T-helper 2 cell treated with Interferon-gamma antibody and Interleukin-4, amounts not matched to agents 5 μg/mL and 100 μg/mL, for 36 hours (primary cell): Measurements from ENCODE around the gene GHRH.

Source experiments
- DNase-seq: peaks from one replicate; pipeline ENCODE4 v3.0.0; 2021; ENCODE audit warnings: low spot score
- H3K27ac Mint-ChIP-seq: one replicate; pipeline ENCODE4 v1.8.0; 2021; ENCODE audit warnings: mild to moderate bottlenecking, mixed read lengths
- H3K27me3 Mint-ChIP-seq: one replicate; pipeline ENCODE4 v1.8.0; 2021; ENCODE audit warnings: low read depth, mixed read lengths
- H3K36me3 Mint-ChIP-seq: one replicate; pipeline ENCODE4 v1.8.0; 2021; ENCODE audit warnings: low read depth, mixed read lengths
- H3K4me1 Mint-ChIP-seq: one replicate; pipeline ENCODE4 v1.8.0; 2021; ENCODE audit warnings: low read depth, mixed read lengths
- H3K4me3 Mint-ChIP-seq: one replicate; pipeline ENCODE4 v1.8.0; 2022; ENCODE audit warnings: mild to moderate bottlenecking, moderate library complexity, mixed read lengths
- H3K9me3 Mint-ChIP-seq: one replicate; pipeline ENCODE4 v1.8.0; 2021; ENCODE audit warnings: mixed read lengths

GHRH gene

GRCh38 chr20:37262505-37262904 is 891 bp upstream of the GHRH start:
- H3K4me1 Mint-ChIP-seq = no peaks in the 10 kb centered on the region
- no peak for DNase-seq
- H3K4me3 Mint-ChIP-seq = no peak overlapping the region
- H3K9me3 Mint-ChIP-seq = no peaks in the 10 kb centered on the region
- H3K27ac Mint-ChIP-seq = no peak overlapping the region
- H3K27me3 Mint-ChIP-seq = peaks cover 7% of the 10 kb centered on the region
- H3K36me3 Mint-ChIP-seq = no peaks in the 10 kb centered on the region

GRCh38 chr20:37260923-37261322 is 691 bp downstream of the GHRH start:
- H3K9me3 Mint-ChIP-seq = no peaks in the 10 kb centered on the region
- H3K27me3 Mint-ChIP-seq = peaks cover 5% of the 10 kb centered on the region
- no peaks in the 10 kb centered on the region for H3K4me1 Mint-ChIP-seq
- no peak overlapping the region for H3K4me3 Mint-ChIP-seq
- no peak for DNase-seq
- no peaks in the 10 kb centered on the region for H3K36me3 Mint-ChIP-seq
- H3K27ac Mint-ChIP-seq = no peak overlapping the region

- DNase-seq = no peak
- no peaks in the 10 kb centered on the region for H3K9me3 Mint-ChIP-seq
- H3K4me1 Mint-ChIP-seq = no peaks in the 10 kb centered on the region
- no peak overlapping the region for H3K27ac Mint-ChIP-seq
- H3K36me3 Mint-ChIP-seq = no peaks in the 10 kb centered on the region
- peaks cover 5% of the 10 kb centered on the region for H3K27me3 Mint-ChIP-seq
- no peak overlapping the region for H3K4me3 Mint-ChIP-seq
Observed at GRCh38 chr20:37259865-37260264, 1.7 kb downstream of the GHRH start.

- Mint-ChIP-seq H3K36me3 (no peaks in the 10 kb centered on the region), H3K27me3 (peaks cover 5% of the 10 kb centered on the region), H3K9me3 (no peaks in the 10 kb centered on the region)
Observed at GRCh38 chr20:37259031-37259430, 2.6 kb downstream of the GHRH start.

GRCh38 chr20:37257988-37258387 is 3.6 kb downstream of the GHRH start:
- no peak overlapping the region for H3K27ac Mint-ChIP-seq
- no peaks in the 10 kb centered on the region for H3K36me3 Mint-ChIP-seq
- no peaks in the 10 kb centered on the region for H3K4me1 Mint-ChIP-seq
- no peak for DNase-seq
- H3K9me3 Mint-ChIP-seq = no peaks in the 10 kb centered on the region
- H3K27me3 Mint-ChIP-seq = peaks cover 5% of the 10 kb centered on the region
- H3K4me3 Mint-ChIP-seq = no peak overlapping the region

More at GRCh38 chr20:37259031-37259430, 2.6 kb downstream of the GHRH start:
- Mint-ChIP-seq H3K4me3 (no peak overlapping the region), H3K27ac (no peak overlapping the region), H3K4me1 (no peaks in the 10 kb centered on the region)
- DNase-seq = no peak

- DNase-seq = no peak
- no peak overlapping the region for H3K27ac Mint-ChIP-seq
- no peaks in the 10 kb centered on the region for H3K9me3 Mint-ChIP-seq
- H3K4me3 Mint-ChIP-seq = no peak overlapping the region
- no peaks in the 10 kb centered on the region for H3K36me3 Mint-ChIP-seq
- peaks cover 4% of the 10 kb centered on the region for H3K27me3 Mint-ChIP-seq
- H3K4me1 Mint-ChIP-seq = no peaks in the 10 kb centered on the region
Observed at GRCh38 chr20:37257530-37257929, 4.1 kb downstream of the GHRH start.

- no peak for DNase-seq
- no peak overlapping the region for H3K27ac Mint-ChIP-seq
- H3K9me3 Mint-ChIP-seq = no peaks in the 10 kb centered on the region
- no peaks in the 10 kb centered on the region for H3K36me3 Mint-ChIP-seq
- H3K4me3 Mint-ChIP-seq = no peak overlapping the region
- no peaks in the 10 kb centered on the region for H3K4me1 Mint-ChIP-seq
- peaks cover 3% of the 10 kb centered on the region for H3K27me3 Mint-ChIP-seq
Observed at GRCh38 chr20:37256286-37256685, 5.3 kb downstream of the GHRH start.

- no peaks in the 10 kb centered on the region for H3K36me3 Mint-ChIP-seq
- no peak for DNase-seq
- no peak overlapping the region for H3K4me3 Mint-ChIP-seq
- peaks cover 3% of the 10 kb centered on the region for H3K27me3 Mint-ChIP-seq
- no peaks in the 10 kb centered on the region for H3K9me3 Mint-ChIP-seq
- no peaks in the 10 kb centered on the region for H3K4me1 Mint-ChIP-seq
- H3K27ac Mint-ChIP-seq = no peak overlapping the region
Observed at GRCh38 chr20:37254114-37254878, 7.3 kb downstream of the GHRH start.

GRCh38 chr20:37253087-37253486 is 8.5 kb downstream of the GHRH start:
- H3K4me3 Mint-ChIP-seq = no peak overlapping the region
- H3K36me3 Mint-ChIP-seq = no peaks in the 10 kb centered on the region
- no peaks in the 10 kb centered on the region for H3K27me3 Mint-ChIP-seq
- no peak for DNase-seq
- no peaks in the 10 kb centered on the region for H3K9me3 Mint-ChIP-seq
- no peaks in the 10 kb centered on the region for H3K4me1 Mint-ChIP-seq
- no peak overlapping the region for H3K27ac Mint-ChIP-seq

GRCh38 chr20:37251825-37252477 is 9.7 kb downstream of the GHRH start:
- Mint-ChIP-seq H3K27me3 (no peaks in the 10 kb centered on the region), H3K4me1 (no peaks in the 10 kb centered on the region), H3K27ac (peak overlapping the region; percentile 19), H3K36me3 (no peaks in the 10 kb centered on the region), H3K9me3 (no peaks in the 10 kb centered on the region), H3K4me3 (no peak overlapping the region)
- DNase-seq = no peak

GRCh38 chr20:37249304-37249703 is 12.3 kb downstream of the GHRH start:
- Mint-ChIP-seq H3K9me3 (no peaks in the 10 kb centered on the region), H3K27me3 (no peaks in the 10 kb centered on the region), H3K4me3 (no peak overlapping the region), H3K4me1 (no peaks in the 10 kb centered on the region), H3K27ac (no peak overlapping the region), H3K36me3 (no peaks in the 10 kb centered on the region)
- no peak for DNase-seq

- Mint-ChIP-seq H3K27me3 (no peaks in the 10 kb centered on the region), H3K27ac (no peak overlapping the region), H3K4me1 (no peaks in the 10 kb centered on the region), H3K4me3 (no peak overlapping the region), H3K9me3 (no peaks in the 10 kb centered on the region), H3K36me3 (peaks cover 13% of the 10 kb centered on the region)
- DNase-seq = no peak
Observed at GRCh38 chr20:37247547-37247946, 14.1 kb downstream of the GHRH start.

GRCh38 chr20:37246736-37247135 is 14.9 kb downstream of the GHRH start:
- H3K4me3 Mint-ChIP-seq = no peak overlapping the region
- H3K27me3 Mint-ChIP-seq = no peaks in the 10 kb centered on the region
- no peaks in the 10 kb centered on the region for H3K4me1 Mint-ChIP-seq
- H3K36me3 Mint-ChIP-seq = peaks cover 17% of the 10 kb centered on the region
- H3K9me3 Mint-ChIP-seq = no peaks in the 10 kb centered on the region
- H3K27ac Mint-ChIP-seq = peak overlapping the region; percentile 8
- DNase-seq = no peak

- no peaks in the 10 kb centered on the region for H3K4me1 Mint-ChIP-seq
- no peaks in the 10 kb centered on the region for H3K27me3 Mint-ChIP-seq
- H3K9me3 Mint-ChIP-seq = no peaks in the 10 kb centered on the region
- H3K36me3 Mint-ChIP-seq = peaks cover 26% of the 10 kb centered on the region
- no peak for DNase-seq
- H3K4me3 Mint-ChIP-seq = no peak overlapping the region
- H3K27ac Mint-ChIP-seq = no peak overlapping the region
Observed at GRCh38 chr20:37245216-37246150, 16.1 kb downstream of the GHRH start.
